WTC11 (cell line): ENCODE data around the gene GABRB1. TPM values are rescaled to one million over a fixed set of nuclear protein-coding genes. Genes with fewer than 3 reads are reported as not detected.

ENCODE experiments used
- ATAC-seq: fragments of 200-7000 bp; cut with Tn5 transposase; 2 replicates; pipeline ENCODE4 v1.10.0; 2021; ENCODE audit warnings: mild to moderate bottlenecking, moderate library complexity
- CTCF ChIA-PET: fragments of 300-600 bp; sonication (Branson Sonifier 250); formaldehyde crosslinking; loops from one replicate; lab custom pipeline; 2021; ENCODE audit warnings: antibody characterized with exemption; lab: Charles Lee
- POLR2A ChIA-PET: fragments of 350-600 bp; sonication (Branson Sonifier 250); formaldehyde crosslinking; loops from one replicate; lab custom pipeline; 2021; ENCODE audit warnings: antibody characterized with exemption; lab: Charles Lee
- DNase-seq: peaks from one replicate; pipeline ENCODE4 v3.0.0; 2021; ENCODE audit warnings: low spot score
- H3K27ac Mint-ChIP-seq: 2 replicates; pipeline ENCODE4 v1.8.0; 2021; ENCODE audit warnings: mixed read lengths
- H3K27me3 Mint-ChIP-seq: 2 replicates; pipeline ENCODE4 v1.8.0; 2021; ENCODE audit warnings: low read depth, mild to moderate bottlenecking, moderate library complexity, mixed read lengths
- H3K36me3 Mint-ChIP-seq: 2 replicates; pipeline ENCODE4 v1.8.0; 2021; ENCODE audit warnings: mixed read lengths
- H3K4me1 Mint-ChIP-seq: 2 replicates; pipeline ENCODE4 v1.8.0; 2022; ENCODE audit warnings: mixed read lengths
- H3K4me3 Mint-ChIP-seq: 2 replicates; pipeline ENCODE4 v1.8.0; 2021; ENCODE audit warnings: mild to moderate bottlenecking, moderate library complexity, mixed read lengths
- H3K9me3 Mint-ChIP-seq: 2 replicates; pipeline ENCODE4 v1.8.0; 2021; ENCODE audit warnings: mixed read lengths
- AFF4 ChIP-seq: sonication (generic); formaldehyde crosslinking; IDR thresholded peaks from 2 replicates; pipeline ENCODE4 v1.8.1; 2023; ENCODE audit warnings: mild to moderate bottlenecking, missing genetic modification reagents, borderline replicate concordance
- ARID4B ChIP-seq: sonication (generic); formaldehyde crosslinking; IDR thresholded peaks from 2 replicates; pipeline ENCODE4 v1.8.0; 2023; ENCODE audit warnings: missing genetic modification reagents, mild to moderate bottlenecking, borderline replicate concordance
- ATF6 ChIP-seq: sonication (generic); formaldehyde crosslinking; IDR thresholded peaks from 2 replicates; pipeline ENCODE4 v1.8.1; 2023; ENCODE audit warnings: mild to moderate bottlenecking, missing genetic modification reagents
- E2F4 ChIP-seq: sonication (generic); formaldehyde crosslinking; IDR thresholded peaks from 2 replicates; pipeline ENCODE4 v1.8.1; 2022; ENCODE audit warnings: low read depth, mild to moderate bottlenecking, moderate library complexity, missing genetic modification reagents, borderline replicate concordance
- ELF4 ChIP-seq: sonication (generic); formaldehyde crosslinking; IDR thresholded peaks from 2 replicates; pipeline ENCODE4 v1.8.1; 2022; ENCODE audit warnings: low read depth, mild to moderate bottlenecking, moderate library complexity, missing genetic modification reagents
- GABPB1 ChIP-seq: sonication (generic); formaldehyde crosslinking; IDR thresholded peaks from 2 replicates; pipeline ENCODE4 v1.8.1; 2023; ENCODE audit warnings: mild to moderate bottlenecking, missing genetic modification reagents
- KAT7 ChIP-seq: sonication (generic); formaldehyde crosslinking; IDR thresholded peaks from 2 replicates; pipeline ENCODE4 v1.8.1; 2023; ENCODE audit warnings: missing genetic modification reagents, mild to moderate bottlenecking, borderline replicate concordance
- NR1H2 ChIP-seq: sonication (generic); formaldehyde crosslinking; IDR thresholded peaks from 2 replicates; pipeline ENCODE4 v1.9.0; 2021; ENCODE audit warnings: mild to moderate bottlenecking, moderate library complexity, missing genetic modification reagents
- NR2C2 ChIP-seq: sonication (generic); formaldehyde crosslinking; IDR thresholded peaks from 2 replicates; pipeline ENCODE4 v1.8.0; 2022; ENCODE audit warnings: mild to moderate bottlenecking, missing genetic modification reagents
- PREB ChIP-seq: sonication (generic); formaldehyde crosslinking; IDR thresholded peaks from 2 replicates; pipeline ENCODE4 v1.8.1; 2022; ENCODE audit warnings: mild to moderate bottlenecking, missing genetic modification reagents, moderate library complexity, borderline replicate concordance
- RELA ChIP-seq: sonication (generic); formaldehyde crosslinking; IDR thresholded peaks from 2 replicates; pipeline ENCODE4 v1.8.1; 2022; ENCODE audit warnings: missing genetic modification reagents, mild to moderate bottlenecking, borderline replicate concordance
- USF1 ChIP-seq: sonication (generic); formaldehyde crosslinking; IDR thresholded peaks from 2 replicates; pipeline ENCODE4 v1.8.0; 2022; ENCODE audit warnings: mild to moderate bottlenecking, missing genetic modification reagents
- USF2 ChIP-seq: sonication (generic); formaldehyde crosslinking; IDR thresholded peaks from 2 replicates; pipeline ENCODE4 v1.8.1; 2023; ENCODE audit warnings: mild to moderate bottlenecking, missing genetic modification reagents, moderate library complexity
- ZBTB43 ChIP-seq: sonication (generic); formaldehyde crosslinking; IDR thresholded peaks from 2 replicates; pipeline ENCODE4 v1.8.1; 2023; ENCODE audit warnings: mild to moderate bottlenecking, missing genetic modification reagents
- ZMAT4 ChIP-seq: fragments of 250-450 bp; sonication (Bioruptor Pico); IDR thresholded peaks from 2 replicates; pipeline ENCODE4 v1.9.0; 2021; ENCODE audit warnings: mild to moderate bottlenecking
- ZNF138 ChIP-seq: sonication (generic); formaldehyde crosslinking; conservative IDR thresholded peaks from 2 replicates; pipeline ENCODE4 v1.8.1; 2022; ENCODE audit warnings: mild to moderate bottlenecking, moderate library complexity, missing genetic modification reagents
- ZNF232 ChIP-seq: sonication (generic); formaldehyde crosslinking; IDR thresholded peaks from 2 replicates; pipeline ENCODE4 v1.8.0; 2022; ENCODE audit warnings: mild to moderate bottlenecking, missing genetic modification reagents
- ZNF423 ChIP-seq: fragments of 250-450 bp; sonication (Bioruptor Pico); IDR thresholded peaks from 2 replicates; pipeline ENCODE4 v2.1.2; 2022; ENCODE audit warnings: mild to moderate bottlenecking, moderate library complexity
- ZNF512 ChIP-seq: sonication (generic); formaldehyde crosslinking; IDR thresholded peaks from 2 replicates; pipeline ENCODE4 v1.8.1; 2022; ENCODE audit warnings: missing genetic modification reagents, borderline replicate concordance
- total RNA-seq: library from RNA; stranded (reverse); gene quantifications from 3 replicates; pipeline ENCODE4 v1.2.3, GENCODE V29; 2021

The GABRB1 gene
- total RNA-seq, 1 experiment from 2014 or later: 0.66 TPM

- CTCF ChIA-PET: no interaction called here
- Mint-ChIP-seq H3K9me3 (no peaks in the 10 kb centered on the region), H3K36me3 (no peaks in the 10 kb centered on the region), H3K27me3 (no peaks in the 10 kb centered on the region), H3K4me3 (no peak overlapping the region), H3K27ac (no peak overlapping the region), H3K4me1 (0 out of 2 replicates have a peak, but pooled peaks cover 7% of the 10 kb centered on the region)
- TF ChIP-seq PREB (CRISPR knock-in tag) (no peak), AFF4 (CRISPR knock-in tag) (no peak), ZMAT4 (CRISPR knock-in tag) (no peak), ZNF423 (CRISPR knock-in tag) (no peak), E2F4 (CRISPR knock-in tag) (no peak), ARID4B (no peak), ZBTB43 (CRISPR knock-in tag) (no peak), ZNF138 (CRISPR knock-in tag) (no peak), ATF6 (CRISPR knock-in tag) (no peak), ZNF512 (no peak), NR1H2 (CRISPR knock-in tag) (no peak), USF1 (no peak), RELA (CRISPR knock-in tag) (no peak), USF2 (CRISPR knock-in tag) (no peak), NR2C2 (CRISPR knock-in tag) (no peak), KAT7 (CRISPR knock-in tag) (no peak), ELF4 (no peak), ZNF232 (CRISPR knock-in tag) (no peak), GABPB1 (CRISPR knock-in tag) (no peak)
- POLR2A ChIA-PET: no interaction called here
- ATAC-seq (no peak), DNase-seq (no peak)
Measured at GRCh38 chr4:47312170-47312569, 280.8 kb downstream of the GABRB1 start.
